GM21723 (cell line): ENCODE measurements around the gene PSORS1C1.

Experiments
- ATAC-seq: cut with Tn5 transposase; IDR thresholded peaks from one replicate; pipeline ENCODE4 v1.9.1; 2021; ENCODE audit warnings: mild to moderate bottlenecking, moderate library complexity; ENCODE audit not compliant: unreplicated experiment

Gene PSORS1C1

DNA sequence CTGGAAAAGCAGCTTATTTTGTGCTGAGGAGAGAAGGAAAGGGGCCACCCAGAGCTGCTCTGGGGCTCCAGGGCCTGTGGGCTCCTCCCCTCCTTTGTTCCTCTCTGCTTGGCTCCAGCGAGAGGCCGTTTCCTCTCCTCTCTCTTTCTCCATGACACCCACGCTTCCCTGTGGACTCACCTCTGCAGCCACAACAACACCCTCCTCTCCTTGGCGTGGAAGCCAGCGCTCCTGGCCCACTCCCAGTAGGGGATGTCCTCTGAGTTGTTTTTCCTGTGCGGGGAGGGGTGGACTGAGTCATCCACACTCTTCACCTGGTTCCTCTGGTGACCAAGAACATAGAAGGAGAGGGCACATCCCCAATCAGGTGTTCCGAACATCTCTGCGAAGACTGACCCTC is 10.6 kb downstream of the PSORS1C1 start:
- no peak for ATAC-seq

- no peak for ATAC-seq
These were observed 11.2 kb downstream of the PSORS1C1 start for GRCh38 chr6:31125586-31126363.

DNA sequence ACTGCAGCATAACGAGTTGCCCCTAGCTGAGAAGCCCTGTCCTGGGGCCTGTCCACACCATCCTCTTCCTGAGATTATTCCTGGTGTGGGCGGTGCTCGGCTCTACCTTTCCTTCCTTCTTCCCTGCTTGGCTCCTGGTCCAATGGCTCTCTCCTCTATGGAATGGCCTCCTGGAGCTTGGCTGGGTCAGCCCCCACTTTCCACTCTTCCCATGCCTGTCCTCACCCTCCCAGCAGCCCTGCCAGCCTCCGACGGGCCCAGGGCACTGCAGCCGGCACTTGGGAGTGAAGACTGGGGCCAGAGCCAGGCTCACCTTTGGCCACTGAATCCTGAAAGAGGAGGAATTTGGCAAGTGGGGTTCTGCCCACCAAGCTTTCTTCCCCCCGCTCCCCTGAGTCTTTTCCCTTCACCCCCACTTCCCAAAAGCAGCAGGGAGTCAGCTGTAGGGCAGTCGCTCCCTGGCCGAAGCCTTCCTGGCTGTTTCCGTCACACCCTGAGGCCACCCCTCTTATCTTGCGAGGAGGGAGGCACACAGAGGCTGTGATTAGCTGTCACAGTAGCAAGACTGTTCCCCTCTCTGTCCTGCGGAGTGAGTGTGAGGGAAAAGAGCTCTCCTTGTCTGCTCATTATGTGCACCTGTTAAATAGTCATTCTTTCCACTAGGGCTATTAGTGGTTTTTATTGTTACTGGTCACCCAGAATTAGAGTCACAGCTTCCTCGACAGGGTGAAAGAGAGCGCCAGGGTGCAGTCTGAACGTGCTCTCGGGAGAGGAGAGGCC is 12.0 kb downstream of the PSORS1C1 start:
- no peak for ATAC-seq

DNA sequence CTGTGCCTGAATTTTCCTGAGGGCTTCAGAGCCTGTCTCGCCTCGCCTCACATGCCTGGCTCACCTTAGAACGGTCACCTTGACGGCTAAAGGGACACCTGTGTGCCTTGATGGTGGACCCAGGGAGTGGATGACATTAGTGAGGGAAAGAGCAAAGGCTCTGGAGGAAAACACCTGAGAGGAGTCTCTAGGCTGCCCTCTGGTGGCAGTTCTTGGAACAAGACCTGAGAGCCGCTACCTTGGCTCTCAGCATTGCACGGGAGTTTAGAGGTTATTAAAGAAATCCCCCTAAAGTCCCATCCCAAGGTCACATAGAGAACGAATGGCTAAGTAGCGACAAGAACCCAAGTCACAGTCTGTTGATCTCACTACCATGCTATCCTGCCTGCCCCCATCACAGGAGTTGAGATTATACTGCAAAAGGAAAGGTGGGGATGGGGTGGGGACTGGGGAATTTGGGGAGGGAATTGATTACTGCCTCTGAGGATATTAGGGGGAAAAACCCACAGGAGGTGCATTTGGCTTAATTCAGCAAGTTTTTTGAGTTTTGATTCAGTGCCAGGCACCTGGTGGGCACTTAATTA is 13.6 kb downstream of the PSORS1C1 start:
- no peak for ATAC-seq

DNA sequence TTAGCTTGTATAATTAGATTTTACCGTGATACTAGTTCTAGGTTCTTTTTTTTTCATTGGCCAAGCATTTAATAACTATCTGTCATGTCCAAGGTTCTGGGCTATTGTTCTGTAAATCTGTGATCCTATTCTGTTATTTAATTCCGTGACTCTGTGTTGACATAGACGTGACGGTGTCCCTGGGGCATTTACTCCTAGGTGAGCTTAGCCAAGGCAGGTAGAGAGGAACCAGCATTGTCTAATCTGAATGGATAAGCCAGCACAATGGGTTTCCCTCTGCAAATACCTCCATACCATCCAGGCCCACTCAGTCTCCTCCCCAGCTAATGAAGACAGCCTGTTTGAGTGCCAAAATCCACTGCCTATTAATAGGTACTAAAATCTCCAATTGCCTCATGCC is 14.5 kb downstream of the PSORS1C1 start:
- ATAC-seq, result no peak

GRCh38 chr6:31130751-31131150 is 16.2 kb downstream of the PSORS1C1 start:
- no peak for ATAC-seq

- ATAC-seq, result no peak
These were observed 17.0 kb downstream of the PSORS1C1 start for GRCh38 chr6:31131595-31131994.

GRCh38 chr6:31132806-31133205 is 18.2 kb downstream of the PSORS1C1 start:
- no peak for ATAC-seq

DNA sequence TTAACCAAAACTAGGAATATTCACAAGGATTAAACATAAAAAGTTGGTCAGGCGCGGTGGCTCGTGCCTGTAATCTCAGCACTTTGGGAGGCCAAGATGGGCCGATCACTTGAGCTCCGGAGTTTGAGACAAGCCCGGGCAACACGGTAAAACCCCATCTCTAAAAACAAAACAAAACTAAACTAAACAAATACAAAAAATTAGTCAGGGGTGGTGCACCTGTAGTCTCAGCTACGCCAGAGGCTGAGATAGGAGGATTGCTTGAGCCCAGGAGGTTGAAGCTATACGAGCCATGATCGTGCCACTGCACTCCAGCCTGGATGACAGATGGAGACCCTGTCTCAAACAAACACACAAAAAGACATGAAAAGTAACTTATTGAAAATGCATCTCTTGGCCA is 21.1 kb downstream of the PSORS1C1 start:
- no peak for ATAC-seq

DNA sequence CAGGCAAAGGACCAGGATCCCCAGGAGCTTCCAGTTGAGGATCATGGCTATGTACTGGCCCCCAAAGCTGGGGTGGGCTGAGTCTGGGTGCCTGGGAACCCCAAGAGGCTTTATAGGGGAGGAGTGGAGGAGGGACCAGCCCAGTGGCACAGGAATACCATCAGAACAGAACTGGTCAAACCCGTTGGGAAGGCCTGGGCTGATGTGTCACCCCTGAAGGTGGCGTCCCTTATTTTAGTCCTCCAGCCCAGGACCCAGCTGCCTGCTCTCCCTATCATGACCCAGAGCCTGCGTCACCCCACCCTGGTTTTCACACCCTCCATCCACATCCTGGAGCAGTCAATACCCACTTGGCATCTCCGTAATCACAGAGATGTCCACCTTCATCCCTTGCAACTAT is 24.4 kb downstream of the PSORS1C1 start, which contains the start of gene PSORS1C2:
TSS of gene PSORS1C2 (minus strand) at position 85 of the 400 bp plus-strand sequence. CDS start at position 45, 40 bp downstream.
- ATAC-seq, result no peak

DNA sequence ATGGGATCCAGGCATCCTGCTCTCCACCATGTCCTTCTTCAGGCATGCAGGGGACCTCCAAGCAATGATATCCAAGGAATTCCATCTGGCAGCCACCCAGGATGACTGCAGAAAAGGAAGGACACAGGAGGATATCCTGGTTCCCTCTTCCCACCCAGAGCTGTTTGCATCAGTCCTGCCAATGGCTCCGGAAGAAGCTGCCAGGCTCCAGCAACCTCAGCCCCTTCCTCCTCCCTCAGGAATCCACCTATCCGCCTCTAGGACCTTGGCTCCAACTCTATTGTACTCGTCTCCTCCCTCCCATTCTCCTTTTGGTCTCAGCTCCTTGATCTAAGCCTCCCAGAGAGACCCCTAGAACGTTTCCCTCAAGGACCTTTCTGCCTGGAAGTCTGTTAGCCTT is 25.0 kb downstream of the PSORS1C1 start:
- no peak for ATAC-seq

DNA sequence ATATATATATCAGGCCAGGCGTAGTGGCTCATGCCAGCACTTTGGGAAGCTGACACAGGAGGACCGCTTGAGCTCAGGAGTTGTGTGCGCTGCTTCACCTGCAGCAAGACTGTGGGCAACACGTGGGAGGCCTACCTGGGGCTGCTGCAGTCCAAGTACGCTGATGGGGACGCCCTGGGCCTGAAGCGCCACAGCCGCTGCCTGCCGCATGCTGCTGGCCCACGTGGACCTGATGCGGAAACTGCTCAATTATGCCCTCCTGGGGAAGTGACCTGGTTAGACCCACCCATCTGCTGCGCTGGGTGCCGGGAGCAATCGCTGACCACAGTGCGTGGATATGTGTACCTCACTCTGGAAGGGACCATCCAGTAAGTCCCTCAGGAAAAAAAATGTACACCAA is 26.0 kb downstream of the PSORS1C1 start:
- no peak for ATAC-seq

DNA sequence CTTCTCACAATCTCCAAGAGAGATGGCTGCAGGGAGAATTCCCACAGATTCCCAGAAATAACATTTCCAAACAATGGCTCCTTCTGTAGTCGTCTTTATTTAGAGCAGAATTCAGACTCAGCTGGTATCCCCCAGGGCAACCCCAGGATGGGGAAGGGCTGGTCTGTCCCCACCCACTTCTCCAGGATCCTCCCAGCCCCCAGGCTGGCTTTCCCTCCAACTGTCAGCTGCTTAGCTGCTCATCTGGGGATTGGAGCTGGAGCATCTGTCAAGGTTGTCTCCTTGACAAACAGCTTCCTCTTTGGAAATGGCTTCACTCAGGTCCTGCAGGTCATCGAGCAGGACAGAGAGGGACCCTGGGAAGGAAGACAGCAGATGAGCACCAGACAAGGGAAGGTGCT is 27.8 kb downstream of the PSORS1C1 start:
- no peak for ATAC-seq

DNA sequence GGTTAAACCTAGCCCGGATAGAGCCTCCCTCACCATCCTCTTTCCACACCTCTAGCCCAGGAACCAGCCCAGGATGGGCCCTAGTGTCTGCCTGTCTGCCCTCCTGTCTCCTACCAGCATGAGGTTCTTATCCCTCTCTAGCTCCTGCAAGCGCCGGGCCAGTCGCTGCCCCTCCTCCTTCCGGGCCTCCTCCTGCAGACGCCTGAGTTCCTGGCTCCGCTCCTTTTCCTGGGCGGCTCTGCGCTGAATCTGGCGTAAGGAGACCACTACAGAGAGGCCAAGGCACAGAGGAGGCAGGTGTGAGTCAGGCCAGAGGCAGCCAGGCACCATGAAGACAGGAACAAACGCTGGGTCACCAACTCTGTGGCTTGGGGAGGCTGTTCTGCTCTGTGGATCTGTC is 28.5 kb downstream of the PSORS1C1 start:
- ATAC-seq, result no peak

GRCh38 chr6:31144296-31144969 is 29.8 kb downstream of the PSORS1C1 start:
- ATAC-seq, result no peak

- no peak for ATAC-seq
These were observed 30.4 kb downstream of the PSORS1C1 start for GRCh38 chr6:31144970-31145340.

- no peak for ATAC-seq
These were observed 30.8 kb downstream of the PSORS1C1 start for GRCh38 chr6:31145386-31145785.

DNA sequence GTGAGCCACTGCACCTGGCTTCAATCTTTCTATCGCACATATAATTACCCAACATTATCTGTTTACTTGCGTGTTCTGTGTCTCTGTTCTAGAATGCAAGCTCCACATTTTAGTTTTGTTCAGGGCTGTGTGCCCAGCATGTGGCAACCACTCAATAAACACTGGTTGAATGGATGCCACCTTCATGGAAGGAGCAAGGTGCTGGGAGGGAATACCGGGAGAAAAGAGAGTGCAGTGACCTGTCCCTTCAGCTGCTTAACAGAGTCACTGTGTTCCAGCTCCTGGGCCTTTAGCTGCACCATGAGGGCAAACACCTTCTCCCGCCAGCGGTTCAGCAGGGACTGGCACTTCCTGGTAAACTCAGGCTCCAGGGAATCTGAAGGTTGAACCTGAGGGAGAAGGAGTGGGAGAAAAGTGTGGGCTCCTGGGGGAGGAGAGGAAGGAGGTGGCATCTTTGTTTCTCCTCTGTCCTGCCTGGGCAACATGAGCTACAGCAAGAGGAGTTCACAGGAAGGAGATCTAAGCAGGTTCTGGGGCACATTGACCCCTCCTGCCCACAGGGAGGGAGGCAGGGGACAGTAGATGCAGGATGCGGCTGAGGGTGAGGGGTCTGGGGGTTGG is 35.3 kb downstream of the PSORS1C1 start:
- ATAC-seq, result no peak

DNA sequence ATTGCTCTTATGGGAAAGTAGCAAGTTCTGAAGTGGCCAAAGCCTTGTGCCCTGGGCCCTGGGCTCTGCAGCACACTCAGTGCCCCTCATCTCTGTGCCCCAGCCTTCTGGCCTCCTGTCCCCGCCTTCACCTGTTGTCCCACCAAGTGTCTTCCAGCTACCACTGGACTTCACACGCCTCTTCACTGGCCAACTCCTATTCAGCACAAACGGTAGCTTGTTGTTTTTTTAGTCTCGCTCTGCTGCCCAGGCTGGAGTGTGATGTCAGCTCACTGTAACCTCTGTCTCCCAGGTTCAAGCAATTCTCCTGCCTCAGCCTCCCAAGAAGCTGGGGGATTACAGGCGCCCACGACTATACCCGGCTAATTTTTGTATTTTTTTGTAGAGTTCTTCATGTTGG is 38.2 kb downstream of the PSORS1C1 start:
- no peak for ATAC-seq

DNA sequence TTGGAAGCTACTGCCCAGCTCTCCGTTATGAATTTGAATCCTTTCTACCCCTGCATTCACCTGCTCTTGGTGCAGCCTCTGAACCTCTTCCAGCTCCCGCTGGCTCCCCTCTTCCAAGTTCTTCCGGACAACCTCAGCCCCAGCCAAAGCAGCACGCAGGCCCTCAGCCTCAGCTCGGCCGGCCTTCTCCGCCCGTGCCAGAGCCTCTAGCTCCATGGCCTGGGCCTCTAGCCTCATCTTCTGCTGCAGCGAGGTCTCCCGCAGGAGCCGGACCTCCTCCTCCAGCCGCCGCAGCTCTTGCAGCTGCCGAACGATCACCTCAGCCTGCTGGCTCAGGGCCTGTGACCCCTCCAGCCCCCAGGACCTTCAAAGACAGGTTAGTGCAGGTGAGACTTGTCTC is 39.8 kb downstream of the PSORS1C1 start:
- ATAC-seq, result no peak

DNA sequence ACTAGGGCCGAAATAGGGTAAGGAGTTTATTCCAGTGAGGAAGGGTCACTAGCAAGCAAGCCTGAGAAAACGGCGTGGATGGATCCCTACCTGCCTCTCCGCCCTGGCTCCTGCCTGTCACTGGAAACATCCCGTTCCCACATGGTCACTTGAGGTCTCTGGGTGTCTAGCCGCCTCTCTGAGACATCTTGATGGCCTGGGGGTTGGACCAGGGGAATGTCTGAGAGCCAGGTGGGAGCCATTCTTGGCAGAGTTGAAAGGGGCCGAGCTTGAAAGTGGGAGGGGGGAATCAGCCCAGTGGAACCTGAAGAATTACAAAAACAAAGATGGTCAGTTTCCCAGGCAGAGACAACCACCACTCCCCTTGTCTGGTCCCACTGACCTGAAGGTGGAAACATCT is 42.0 kb downstream of the PSORS1C1 start:
- ATAC-seq, result no peak
